Measurements from ENCODE around the gene MGRN1. TPM values are rescaled to one million over a fixed set of nuclear protein-coding genes. Genes with fewer than 3 reads are reported as not detected.
A peak's percentile ranks its signal among the peaks of the same experiment; 100 is the strongest.

Gene MGRN1
- total RNA-seq, 1 donor from 2014 or later, result 16.2 TPM

- Histone ChIP-seq H3K36me3 (ENCODE audit: control insufficient read depth in 3 of 3, insufficient read depth in 3 of 3, low read length in 3 of 3) (peaks cover 46 to 55% (median 47%) of the 10 kb centered on the region in 3 donors), H3K9ac (ENCODE audit: low read depth in 1 of 3, low read length in 3 of 3) (no peak overlapping the region), H3K9me3 (ENCODE audit: control insufficient read depth in 3 of 3, low read length in 3 of 3) (no peaks in the 10 kb centered on the region), H3K4me1 (ENCODE audit: control insufficient read depth in 3 of 3, insufficient read depth in 3 of 3, low read length in 3 of 3) (peaks cover 13 to 26% (median 19%) of the 10 kb centered on the region in 3 donors), H3K4me3 (ENCODE audit: low read length in 3 of 3) (no peak overlapping the region), H3K27me3 (ENCODE audit: control insufficient read depth in 3 of 3, insufficient read depth in 3 of 3, low read length in 3 of 3) (no peaks in the 10 kb centered on the region), H3K27ac (ENCODE audit: low read depth, low read length) (no peak overlapping the region)
These were observed 43.8 kb downstream of the MGRN1 start for GRCh38 chr16:4668313-4668960.

DNA sequence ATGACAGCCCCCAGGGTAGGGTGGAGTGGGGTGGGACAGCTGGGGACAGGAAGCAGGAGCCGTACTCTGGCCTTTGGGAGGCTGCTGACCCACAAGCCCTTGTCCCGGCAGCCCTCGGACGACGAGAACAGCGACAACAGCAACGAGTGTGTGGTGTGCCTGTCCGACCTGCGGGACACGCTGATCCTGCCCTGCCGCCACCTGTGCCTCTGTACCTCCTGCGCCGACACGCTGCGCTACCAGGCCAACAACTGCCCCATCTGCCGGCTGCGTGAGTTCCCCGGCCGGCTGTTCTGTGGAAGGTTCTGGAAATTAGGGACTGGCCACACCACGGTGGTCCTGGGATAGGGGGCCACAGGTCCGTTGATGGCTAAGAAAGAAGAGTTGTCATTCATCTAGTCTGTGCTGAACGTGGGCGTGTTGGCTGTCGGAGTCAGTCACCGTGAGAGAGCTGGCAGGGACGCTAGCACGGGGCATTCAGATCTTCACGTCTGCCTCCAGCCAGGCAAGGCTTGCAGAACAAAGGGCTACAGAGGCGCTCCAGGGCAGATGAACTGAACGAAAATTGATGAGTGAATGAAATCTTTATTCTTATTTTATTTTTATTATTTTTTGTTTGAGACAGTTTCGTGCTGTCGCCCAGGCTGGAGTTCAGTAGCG is 48.9 kb downstream of the MGRN1 start:
- Histone ChIP-seq H3K27ac (ENCODE audit: low read depth, low read length) (peak overlapping the region; percentile 66), H3K4me3 (ENCODE audit: low read length in 3 of 3) (no peak overlapping the region), H3K27me3 (ENCODE audit: control insufficient read depth in 3 of 3, insufficient read depth in 3 of 3, low read length in 3 of 3) (no peaks in the 10 kb centered on the region), H3K9ac (ENCODE audit: low read depth in 1 of 3, low read length in 3 of 3) (peak overlapping the region in 1 of 3 donors; percentile 25), H3K4me1 (ENCODE audit: control insufficient read depth in 3 of 3, insufficient read depth in 3 of 3, low read length in 3 of 3) (peaks cover 0 to 26% (median 13%) of the 10 kb centered on the region in 3 donors), H3K9me3 (ENCODE audit: control insufficient read depth in 3 of 3, low read length in 3 of 3) (no peaks in the 10 kb centered on the region), H3K36me3 (ENCODE audit: control insufficient read depth in 3 of 3, insufficient read depth in 3 of 3, low read length in 3 of 3) (peaks cover 37 to 44% (median 38%) of the 10 kb centered on the region in 3 donors)

DNA sequence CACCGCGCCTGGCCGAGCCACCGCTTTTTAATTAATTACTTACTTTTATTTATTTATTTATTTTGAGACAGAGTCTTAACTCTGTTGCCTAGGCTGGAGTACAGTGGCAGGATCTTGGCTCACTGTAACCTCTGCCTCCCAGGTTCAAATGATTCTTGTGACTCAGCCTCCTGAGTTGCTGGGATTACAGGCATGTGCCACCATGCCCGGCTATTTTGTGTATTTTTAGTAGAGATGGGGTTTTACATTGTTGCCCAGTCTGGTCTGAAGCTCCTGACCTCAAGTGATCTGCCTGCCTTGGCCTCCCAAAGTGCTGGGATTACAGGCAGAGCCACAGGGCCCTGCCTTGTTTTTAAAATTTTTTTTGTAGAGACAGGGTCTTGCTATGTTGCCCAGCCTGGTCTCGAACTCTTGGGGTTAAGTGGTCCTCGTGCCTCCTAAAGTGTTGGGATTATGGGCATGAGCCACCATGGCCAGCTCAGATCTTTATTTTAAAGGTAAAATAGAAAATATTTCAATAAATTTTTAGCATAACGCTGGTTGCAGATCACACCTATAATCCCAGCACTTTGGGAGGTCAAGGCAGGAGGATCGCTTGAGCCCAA is 50.4 kb downstream of the MGRN1 start:
- no peak overlapping the region for H3K4me3 ChIP-seq (ENCODE audit: low read length in 3 of 3)
- peaks cover 27 to 31% (median 28%) of the 10 kb centered on the region in 3 donors for H3K36me3 ChIP-seq (ENCODE audit: control insufficient read depth in 3 of 3, insufficient read depth in 3 of 3, low read length in 3 of 3)
- H3K4me1 ChIP-seq (ENCODE audit: control insufficient read depth in 3 of 3, insufficient read depth in 3 of 3, low read length in 3 of 3), result peaks cover 0 to 26% (median 13%) of the 10 kb centered on the region in 3 donors
- H3K9ac ChIP-seq (ENCODE audit: low read depth in 1 of 3, low read length in 3 of 3), result no peak overlapping the region
- no peaks in the 10 kb centered on the region for H3K27me3 ChIP-seq (ENCODE audit: control insufficient read depth in 3 of 3, insufficient read depth in 3 of 3, low read length in 3 of 3)
- H3K9me3 ChIP-seq (ENCODE audit: control insufficient read depth in 3 of 3, low read length in 3 of 3), result no peaks in the 10 kb centered on the region
- no peak overlapping the region for H3K27ac ChIP-seq (ENCODE audit: low read depth, low read length)

DNA sequence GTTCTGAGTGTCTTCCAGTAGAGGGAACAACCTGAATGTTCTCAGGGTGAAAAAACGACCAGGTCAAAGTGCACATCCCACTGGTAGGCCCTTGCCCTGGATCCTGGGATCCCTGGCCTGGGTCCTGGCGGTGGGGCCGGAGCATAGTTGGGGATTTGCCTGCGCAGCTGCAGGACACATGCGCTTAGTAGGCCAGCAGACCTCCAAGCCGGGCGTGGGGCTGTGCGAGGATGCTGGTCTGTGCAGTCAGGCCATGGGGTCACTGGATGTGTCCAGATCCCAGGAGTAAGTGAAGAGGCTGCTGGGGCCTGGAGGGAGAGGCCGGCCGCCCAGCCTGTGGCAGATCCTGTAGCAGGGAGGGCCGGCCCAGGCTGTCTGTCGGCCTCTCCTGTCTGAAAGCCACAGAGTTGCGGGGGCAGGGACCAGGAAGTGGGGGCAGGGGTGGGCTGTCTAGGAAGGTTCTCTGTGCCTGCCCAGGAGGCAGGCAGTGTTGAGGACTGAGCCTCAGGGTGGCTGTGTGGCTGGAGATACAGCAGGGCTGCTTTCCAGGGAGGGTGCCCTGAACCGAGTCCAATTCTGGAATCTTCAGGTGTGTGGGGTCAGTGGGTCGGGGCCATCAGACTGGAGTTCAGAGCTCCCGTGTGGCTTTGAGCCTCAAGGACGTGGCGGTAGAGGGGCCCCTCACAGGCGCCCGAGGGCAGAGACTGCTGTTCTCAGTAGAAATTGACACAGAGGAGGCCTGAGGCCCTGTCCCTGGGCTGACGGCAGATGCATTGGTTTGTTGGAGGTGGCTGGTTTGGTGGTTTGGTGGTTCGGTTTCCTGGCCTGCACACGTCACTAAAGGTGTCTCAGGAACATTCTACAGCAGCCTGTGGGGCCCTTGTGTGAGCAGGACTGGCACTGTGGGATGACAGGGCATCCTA is 51.5 kb downstream of the MGRN1 start:
- Histone ChIP-seq H3K36me3 (ENCODE audit: control insufficient read depth in 3 of 3, insufficient read depth in 3 of 3, low read length in 3 of 3) (peaks cover 20 to 31% (median 29%) of the 10 kb centered on the region in 3 donors), H3K9me3 (ENCODE audit: control insufficient read depth in 3 of 3, low read length in 3 of 3) (no peaks in the 10 kb centered on the region), H3K27me3 (ENCODE audit: control insufficient read depth in 3 of 3, insufficient read depth in 3 of 3, low read length in 3 of 3) (no peaks in the 10 kb centered on the region), H3K4me3 (ENCODE audit: low read length in 3 of 3) (no peak overlapping the region), H3K9ac (ENCODE audit: low read depth in 1 of 3, low read length in 3 of 3) (no peak overlapping the region), H3K4me1 (ENCODE audit: control insufficient read depth in 3 of 3, insufficient read depth in 3 of 3, low read length in 3 of 3) (peaks cover 0 to 29% (median 13%) of the 10 kb centered on the region in 3 donors), H3K27ac (ENCODE audit: low read depth, low read length) (peak overlapping the region; percentile 19)

DNA sequence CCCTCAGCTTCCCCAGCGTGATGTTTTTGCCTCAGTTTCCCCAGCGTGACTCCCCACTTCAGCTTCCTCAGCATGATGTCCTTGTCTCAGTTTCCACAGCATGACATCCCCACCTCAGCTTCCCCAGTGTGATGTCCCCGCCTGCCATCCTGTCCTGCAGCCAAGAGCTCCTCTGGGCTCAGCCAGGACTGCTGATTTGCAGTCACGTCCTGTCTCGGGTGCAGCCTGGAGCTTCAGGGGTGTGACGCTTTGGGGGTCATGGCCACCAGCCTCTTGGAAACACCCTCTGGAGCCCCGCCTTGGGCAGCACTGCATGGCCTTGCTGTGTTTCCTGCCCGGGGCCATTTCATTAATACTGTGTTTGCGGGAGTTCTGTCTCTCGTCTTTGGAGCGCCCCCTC is 52.2 kb downstream of the MGRN1 start:
- Histone ChIP-seq H3K9ac (ENCODE audit: low read depth in 1 of 3, low read length in 3 of 3) (peak overlapping the region in 1 of 3 donors; percentile 50), H3K9me3 (ENCODE audit: control insufficient read depth in 3 of 3, low read length in 3 of 3) (no peaks in the 10 kb centered on the region), H3K4me3 (ENCODE audit: low read length in 3 of 3) (no peak overlapping the region), H3K27ac (ENCODE audit: low read depth, low read length) (peak overlapping the region; percentile 19), H3K4me1 (ENCODE audit: control insufficient read depth in 3 of 3, insufficient read depth in 3 of 3, low read length in 3 of 3) (peaks cover 0 to 30% (median 13%) of the 10 kb centered on the region in 3 donors), H3K36me3 (ENCODE audit: control insufficient read depth in 3 of 3, insufficient read depth in 3 of 3, low read length in 3 of 3) (peaks cover 20 to 36% (median 29%) of the 10 kb centered on the region in 3 donors), H3K27me3 (ENCODE audit: control insufficient read depth in 3 of 3, insufficient read depth in 3 of 3, low read length in 3 of 3) (no peaks in the 10 kb centered on the region)

DNA sequence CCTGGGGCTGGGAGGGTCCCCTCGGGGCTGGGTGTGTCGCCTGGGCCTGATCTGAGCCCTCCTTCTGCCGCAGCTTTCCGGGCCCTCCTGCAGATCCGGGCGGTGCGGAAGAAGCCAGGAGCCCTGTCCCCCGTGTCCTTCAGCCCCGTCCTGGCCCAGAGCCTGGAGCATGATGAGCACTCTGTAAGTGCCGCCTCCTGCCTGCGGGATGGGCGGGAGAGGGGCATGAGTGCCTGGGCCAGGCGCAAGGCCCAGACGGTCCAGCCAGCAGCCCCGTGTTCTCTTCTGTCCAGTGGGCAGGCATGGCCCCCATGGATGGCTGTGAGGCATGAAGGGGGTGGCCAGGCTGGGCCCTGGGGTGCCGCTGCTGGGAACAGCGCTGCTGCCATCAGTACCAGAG is 52.8 kb downstream of the MGRN1 start:
- Histone ChIP-seq H3K9ac (ENCODE audit: low read depth in 1 of 3, low read length in 3 of 3) (peak overlapping the region in 1 of 3 donors; percentile 50), H3K4me1 (ENCODE audit: control insufficient read depth in 3 of 3, insufficient read depth in 3 of 3, low read length in 3 of 3) (peaks cover 0 to 27% (median 9%) of the 10 kb centered on the region in 3 donors), H3K27me3 (ENCODE audit: control insufficient read depth in 3 of 3, insufficient read depth in 3 of 3, low read length in 3 of 3) (no peaks in the 10 kb centered on the region), H3K4me3 (ENCODE audit: low read length in 3 of 3) (no peak overlapping the region), H3K9me3 (ENCODE audit: control insufficient read depth in 3 of 3, low read length in 3 of 3) (no peaks in the 10 kb centered on the region), H3K36me3 (ENCODE audit: control insufficient read depth in 3 of 3, insufficient read depth in 3 of 3, low read length in 3 of 3) (peaks cover 26 to 41% (median 35%) of the 10 kb centered on the region in 3 donors), H3K27ac (ENCODE audit: low read depth, low read length) (peak overlapping the region; percentile 19)

DNA sequence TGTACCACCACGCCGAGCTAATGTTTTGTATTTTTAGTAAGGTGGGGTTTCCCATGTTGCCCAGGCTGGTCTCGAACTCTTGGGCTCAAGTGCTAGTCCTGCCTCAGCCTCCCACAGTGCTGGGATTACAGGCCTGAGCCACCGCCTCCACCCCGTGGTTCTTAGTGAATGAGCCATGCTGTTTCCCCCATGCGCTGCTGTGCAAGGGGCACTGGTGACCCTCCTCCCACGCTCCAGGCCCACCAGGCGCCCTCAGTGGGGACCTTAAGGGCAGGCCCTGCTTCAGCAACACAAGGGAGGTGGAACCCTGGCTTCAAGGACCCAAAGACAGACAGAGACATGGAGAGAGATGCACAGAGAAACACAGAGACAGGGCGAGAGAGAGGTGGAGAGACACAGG is 53.4 kb downstream of the MGRN1 start:
- Histone ChIP-seq H3K9me3 (ENCODE audit: control insufficient read depth in 3 of 3, low read length in 3 of 3) (no peaks in the 10 kb centered on the region), H3K36me3 (ENCODE audit: control insufficient read depth in 3 of 3, insufficient read depth in 3 of 3, low read length in 3 of 3) (peaks cover 28 to 45% (median 40%) of the 10 kb centered on the region in 3 donors), H3K4me1 (ENCODE audit: control insufficient read depth in 3 of 3, insufficient read depth in 3 of 3, low read length in 3 of 3) (peaks cover 0 to 22% (median 6%) of the 10 kb centered on the region in 3 donors), H3K27me3 (ENCODE audit: control insufficient read depth in 3 of 3, insufficient read depth in 3 of 3, low read length in 3 of 3) (no peaks in the 10 kb centered on the region), H3K9ac (ENCODE audit: low read depth in 1 of 3, low read length in 3 of 3) (no peak overlapping the region), H3K4me3 (ENCODE audit: low read length in 3 of 3) (no peak overlapping the region), H3K27ac (ENCODE audit: low read depth, low read length) (no peak overlapping the region)

- no peak overlapping the region for H3K27ac ChIP-seq (ENCODE audit: low read depth, low read length)
- H3K9ac ChIP-seq (ENCODE audit: low read depth in 1 of 3, low read length in 3 of 3), result peak overlapping the region in 1 of 3 donors; percentile 40
- peaks cover 25 to 42% (median 42%) of the 10 kb centered on the region in 3 donors for H3K36me3 ChIP-seq (ENCODE audit: control insufficient read depth in 3 of 3, insufficient read depth in 3 of 3, low read length in 3 of 3)
- H3K27me3 ChIP-seq (ENCODE audit: control insufficient read depth in 3 of 3, insufficient read depth in 3 of 3, low read length in 3 of 3), result no peaks in the 10 kb centered on the region
- peaks cover 0 to 16% (median 4%) of the 10 kb centered on the region in 3 donors for H3K4me1 ChIP-seq (ENCODE audit: control insufficient read depth in 3 of 3, insufficient read depth in 3 of 3, low read length in 3 of 3)
- no peaks in the 10 kb centered on the region for H3K9me3 ChIP-seq (ENCODE audit: control insufficient read depth in 3 of 3, low read length in 3 of 3)
- H3K4me3 ChIP-seq (ENCODE audit: low read length in 3 of 3), result no peak overlapping the region
These were observed 54.0 kb downstream of the MGRN1 start for GRCh38 chr16:4678596-4678995.

DNA sequence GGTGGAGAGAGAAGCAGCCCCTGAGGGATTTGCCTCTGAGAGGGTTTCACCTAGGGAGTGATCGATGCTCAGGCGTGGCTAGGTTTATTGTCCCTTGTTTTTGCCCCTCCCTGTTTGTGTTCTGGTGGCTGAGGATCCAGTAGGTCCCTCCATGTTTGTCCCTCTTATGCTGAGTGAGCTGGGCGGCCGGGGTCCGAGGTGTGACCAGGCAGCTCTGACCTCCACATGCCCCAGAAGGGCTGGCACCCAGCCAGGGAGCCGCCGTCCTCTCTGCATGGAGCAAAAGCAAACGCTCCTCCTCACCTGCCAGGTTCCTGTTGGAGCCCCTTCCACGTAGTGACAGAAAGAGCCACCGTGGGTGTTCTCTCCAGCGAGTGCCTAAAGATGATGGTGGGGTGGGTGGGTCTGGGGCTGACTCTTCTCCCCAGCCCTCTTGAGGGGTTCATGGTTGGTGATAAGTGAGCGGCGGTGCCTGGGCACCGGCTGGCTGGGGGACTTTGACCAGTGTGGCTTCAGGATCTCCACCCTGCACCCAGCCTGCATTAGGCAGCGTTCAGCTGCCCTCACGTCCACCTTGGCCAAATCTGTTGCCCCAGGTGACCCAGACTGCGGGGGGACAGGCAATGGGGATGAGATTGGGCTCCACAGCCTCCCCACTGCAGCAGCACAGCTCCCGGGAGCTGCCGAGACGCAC is 54.7 kb downstream of the MGRN1 start:
- peaks cover 29 to 46% (median 45%) of the 10 kb centered on the region in 3 donors for H3K36me3 ChIP-seq (ENCODE audit: control insufficient read depth in 3 of 3, insufficient read depth in 3 of 3, low read length in 3 of 3)
- H3K9me3 ChIP-seq (ENCODE audit: control insufficient read depth in 3 of 3, low read length in 3 of 3), result no peaks in the 10 kb centered on the region
- no peak overlapping the region for H3K4me3 ChIP-seq (ENCODE audit: low read length in 3 of 3)
- H3K27me3 ChIP-seq (ENCODE audit: control insufficient read depth in 3 of 3, insufficient read depth in 3 of 3, low read length in 3 of 3), result no peaks in the 10 kb centered on the region
- peaks cover 3 to 15% (median 4%) of the 10 kb centered on the region in 3 donors for H3K4me1 ChIP-seq (ENCODE audit: control insufficient read depth in 3 of 3, insufficient read depth in 3 of 3, low read length in 3 of 3)
- peak overlapping the region; percentile 36 for H3K27ac ChIP-seq (ENCODE audit: low read depth, low read length)
- H3K9ac ChIP-seq (ENCODE audit: low read depth in 1 of 3, low read length in 3 of 3), result peak overlapping the region in 1 of 3 donors; percentile 16

All from skeletal muscle tissue (tissue), 4 donors.